Mammary epithelial cell (primary cell): ENCODE data around the gene IFT122.

ENCODE experiments used
- EZH2 ChIP-seq: IDR thresholded peaks from 2 replicates; pipeline ENCODE4 v1.6.1; 2012; ENCODE audit warnings: low read length, inconsistent platforms, borderline replicate concordance
- TF ChIP-seq, protein P1 (sequence below), 2 donors: IDR thresholded peaks in 1 of 2; conservative IDR thresholded peaks in 1 of 2; 2 replicates each; pipeline ENCODE4 v1.5.1; 2011 to 2012; ENCODE audit warnings: inconsistent platforms in 2 of 2, low read length in 2 of 2, mild to moderate bottlenecking in 2 of 2, control low read depth in 1 of 2, low read depth in 1 of 2; ENCODE audit not compliant: insufficient read depth in 1 of 2; ENCODE audit errors: extremely low read depth in 1 of 2

DNA sequence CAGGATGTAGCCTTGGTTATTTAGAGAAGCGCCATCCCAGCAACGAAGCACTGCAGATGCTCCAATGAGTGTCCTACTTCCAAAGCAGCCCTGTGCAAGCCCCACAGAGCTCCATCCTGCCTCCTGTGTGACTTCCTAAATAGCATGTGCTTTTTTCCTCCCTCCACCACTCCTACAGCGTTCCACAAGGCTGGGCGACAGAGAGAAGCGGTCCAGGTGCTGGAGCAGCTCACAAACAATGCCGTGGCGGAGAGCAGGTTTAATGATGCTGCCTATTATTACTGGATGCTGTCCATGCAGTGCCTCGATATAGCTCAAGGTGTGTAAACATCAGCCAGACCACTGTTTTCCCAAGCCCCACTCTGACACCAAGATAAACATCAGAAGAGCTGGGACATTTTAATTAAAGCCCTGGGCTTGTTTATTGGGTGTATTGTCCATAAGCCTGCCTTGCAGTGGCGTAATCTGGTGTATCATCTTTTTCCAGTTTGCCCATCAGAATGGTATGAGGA is 66.3 kb downstream of the IFT122 start:
- TF ChIP-seq, protein P1, sequence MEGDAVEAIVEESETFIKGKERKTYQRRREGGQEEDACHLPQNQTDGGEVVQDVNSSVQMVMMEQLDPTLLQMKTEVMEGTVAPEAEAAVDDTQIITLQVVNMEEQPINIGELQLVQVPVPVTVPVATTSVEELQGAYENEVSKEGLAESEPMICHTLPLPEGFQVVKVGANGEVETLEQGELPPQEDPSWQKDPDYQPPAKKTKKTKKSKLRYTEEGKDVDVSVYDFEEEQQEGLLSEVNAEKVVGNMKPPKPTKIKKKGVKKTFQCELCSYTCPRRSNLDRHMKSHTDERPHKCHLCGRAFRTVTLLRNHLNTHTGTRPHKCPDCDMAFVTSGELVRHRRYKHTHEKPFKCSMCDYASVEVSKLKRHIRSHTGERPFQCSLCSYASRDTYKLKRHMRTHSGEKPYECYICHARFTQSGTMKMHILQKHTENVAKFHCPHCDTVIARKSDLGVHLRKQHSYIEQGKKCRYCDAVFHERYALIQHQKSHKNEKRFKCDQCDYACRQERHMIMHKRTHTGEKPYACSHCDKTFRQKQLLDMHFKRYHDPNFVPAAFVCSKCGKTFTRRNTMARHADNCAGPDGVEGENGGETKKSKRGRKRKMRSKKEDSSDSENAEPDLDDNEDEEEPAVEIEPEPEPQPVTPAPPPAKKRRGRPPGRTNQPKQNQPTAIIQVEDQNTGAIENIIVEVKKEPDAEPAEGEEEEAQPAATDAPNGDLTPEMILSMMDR (conservative IDR thresholded peaks at IDR 0.05 in 1 of 2, IDR thresholded peaks at IDR 0.05 in 1 of 2; ENCODE audit: extremely low read depth in 1 of 2, insufficient read depth in 1 of 2, low read depth in 1 of 2, low read length in 2 of 2) = no peak
- no peak for TF ChIP-seq EZH2
